GM18502 (cell line): Measurements from ENCODE around the gene GTPBP8.

ENCODE experiments used
- ATAC-seq: cut with Tn5 transposase; IDR thresholded peaks from one replicate; pipeline ENCODE4 v1.9.1; 2021; ENCODE audit warnings: mild to moderate bottlenecking; ENCODE audit not compliant: unreplicated experiment, poor library complexity

GTPBP8 gene

DNA sequence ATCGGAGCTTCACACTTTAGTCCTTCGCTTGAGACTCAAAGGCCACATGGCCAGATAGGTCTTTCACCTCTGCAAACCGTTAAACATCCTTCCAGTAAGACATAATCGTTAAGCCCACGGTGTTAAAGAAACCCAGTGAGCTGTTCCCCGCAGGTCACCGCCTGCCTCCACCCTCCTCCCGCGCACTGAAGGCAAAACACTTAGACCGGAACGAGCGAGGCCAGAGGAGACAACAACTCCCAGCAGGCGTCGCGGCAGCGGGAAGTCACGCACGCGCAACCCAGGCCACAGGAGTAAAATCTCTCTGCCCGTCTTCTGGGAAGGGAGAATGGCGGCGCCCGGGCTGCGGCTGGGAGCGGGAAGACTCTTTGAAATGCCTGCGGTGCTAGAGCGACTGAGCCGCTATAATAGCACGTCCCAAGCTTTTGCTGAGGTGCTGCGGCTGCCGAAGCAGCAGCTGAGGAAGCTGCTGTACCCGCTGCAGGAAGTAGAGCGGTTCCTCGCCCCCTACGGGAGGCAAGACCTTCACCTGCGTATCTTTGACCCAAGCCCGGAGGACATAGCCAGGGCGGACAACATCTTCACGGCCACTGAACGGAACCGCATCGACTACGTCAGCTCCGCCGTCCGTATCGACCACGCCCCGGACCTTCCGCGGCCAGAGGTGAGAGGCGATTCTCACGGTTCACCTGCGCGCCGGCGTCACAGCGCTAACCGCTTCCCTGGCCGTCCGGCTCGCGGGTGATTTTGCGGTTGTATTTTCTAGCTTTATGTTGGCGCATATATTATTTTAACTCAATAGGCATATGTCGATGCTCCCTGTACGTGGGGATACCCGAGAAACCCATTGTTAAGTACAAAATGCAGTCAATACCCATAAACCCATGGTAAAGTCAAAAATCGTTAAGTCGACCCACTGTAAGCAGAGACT is at the start of gene GTPBP8:
Gene GTPBP8, plus strand, starts transcription at position 313 of the 931 bp plus-strand sequence. Its CDS starts 16 bp downstream, at position 329.
- peak; percentile 96 for ATAC-seq

DNA sequence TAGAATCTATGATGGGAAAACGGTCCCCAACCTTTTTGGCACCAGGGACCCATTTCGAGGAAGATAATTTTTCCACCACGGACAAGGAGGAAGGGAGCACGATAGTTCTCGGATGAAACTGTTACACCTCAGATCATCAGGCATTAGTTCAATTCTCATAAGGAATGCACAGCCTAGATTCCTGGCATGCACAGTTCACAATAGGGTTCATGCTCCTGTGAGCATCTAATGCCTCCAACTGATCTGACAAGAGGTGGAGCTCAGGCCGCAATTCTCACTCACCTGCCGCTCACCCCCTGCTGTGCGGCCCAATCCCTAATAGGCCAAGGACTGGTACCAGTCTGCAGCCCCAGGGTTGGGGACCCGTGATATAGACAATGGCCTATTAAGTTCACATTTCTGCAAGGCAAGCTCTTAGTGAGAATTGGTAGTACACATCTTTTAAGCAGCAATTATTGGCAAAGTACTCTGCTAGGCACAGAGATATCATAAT is 42.4 kb upstream of the GTPBP8 start:
- ATAC-seq = no peak

DNA sequence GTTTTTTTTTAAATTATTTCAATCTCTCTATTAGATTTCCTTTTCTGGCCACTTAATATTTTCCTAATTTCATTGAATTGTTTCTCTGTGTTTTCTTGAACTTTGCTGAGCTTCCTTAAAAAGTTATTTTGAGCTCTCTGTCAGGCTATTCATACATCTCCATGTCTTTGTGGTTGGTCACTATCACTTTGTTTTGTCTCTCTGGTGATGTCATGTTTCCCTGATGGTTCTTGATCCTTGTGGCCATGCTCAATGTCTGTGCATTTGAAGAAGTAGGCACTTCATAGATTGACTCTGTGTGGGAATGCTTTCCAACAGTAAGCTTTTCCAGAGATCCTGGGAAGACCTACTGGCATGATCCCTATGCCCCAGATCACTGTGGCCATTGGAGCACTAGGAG is 34.4 kb upstream of the GTPBP8 start:
- ATAC-seq = no peak

DNA sequence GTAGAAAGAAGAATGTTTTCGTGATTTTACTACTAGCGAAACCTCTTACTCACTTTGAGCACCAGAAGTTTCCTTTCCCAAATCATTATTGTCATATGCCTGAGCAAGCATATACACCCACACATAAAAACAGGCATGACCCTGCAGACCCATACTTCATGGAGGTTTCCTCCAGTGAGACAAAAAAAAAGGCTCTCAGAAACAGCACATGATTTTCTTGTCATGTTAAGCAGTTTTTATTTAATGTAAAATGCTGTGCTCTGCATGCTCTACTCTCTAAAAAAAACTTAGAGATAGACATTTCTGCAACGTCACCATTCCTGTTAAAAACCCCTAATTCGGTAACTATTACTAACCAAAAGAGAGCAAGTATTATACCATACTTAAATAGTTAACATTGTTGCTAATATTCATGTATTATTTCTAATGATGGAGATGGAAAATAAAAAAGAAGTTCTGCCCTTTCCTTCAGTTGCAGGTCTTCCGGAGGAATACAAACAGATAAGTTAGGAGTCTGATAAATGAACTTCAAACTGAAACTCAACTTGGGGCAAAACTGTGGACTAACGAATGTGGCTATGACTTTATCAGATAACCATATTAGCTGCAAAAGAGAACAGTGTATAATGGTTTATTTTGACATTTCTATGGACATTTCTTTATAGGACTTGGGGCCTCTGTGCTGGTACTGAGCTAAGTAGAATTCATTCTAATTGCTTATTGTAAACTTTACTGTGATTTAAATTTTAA is 31.8 kb upstream of the GTPBP8 start:
- peak; percentile 82 for ATAC-seq

GRCh38 chr3:112963683-112964082 is 27.1 kb upstream of the GTPBP8 start:
- ATAC-seq = no peak

GRCh38 chr3:112965656-112966055 is 25.1 kb upstream of the GTPBP8 start:
- no peak for ATAC-seq

- no peak for ATAC-seq
Measured at GRCh38 chr3:112966633-112967032, 24.2 kb upstream of the GTPBP8 start.

DNA sequence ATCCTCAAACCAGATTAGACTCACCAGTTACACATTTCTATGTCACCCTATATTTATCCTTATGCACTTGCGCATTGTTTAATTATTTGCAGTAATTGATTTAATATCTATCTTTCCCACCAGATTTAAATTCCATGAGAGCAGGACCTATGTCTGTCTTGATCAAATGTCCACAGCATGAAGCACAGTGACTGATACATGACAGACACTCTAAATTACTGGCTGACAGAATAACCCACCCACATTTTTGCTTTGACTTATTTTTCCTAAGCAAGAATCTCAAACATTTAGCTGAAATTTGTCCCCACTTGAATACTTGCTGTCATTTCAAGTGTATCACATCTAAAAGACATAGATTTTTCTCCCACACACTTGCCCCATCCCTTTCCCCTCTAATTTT is 23.4 kb upstream of the GTPBP8 start:
- ATAC-seq = no peak

DNA sequence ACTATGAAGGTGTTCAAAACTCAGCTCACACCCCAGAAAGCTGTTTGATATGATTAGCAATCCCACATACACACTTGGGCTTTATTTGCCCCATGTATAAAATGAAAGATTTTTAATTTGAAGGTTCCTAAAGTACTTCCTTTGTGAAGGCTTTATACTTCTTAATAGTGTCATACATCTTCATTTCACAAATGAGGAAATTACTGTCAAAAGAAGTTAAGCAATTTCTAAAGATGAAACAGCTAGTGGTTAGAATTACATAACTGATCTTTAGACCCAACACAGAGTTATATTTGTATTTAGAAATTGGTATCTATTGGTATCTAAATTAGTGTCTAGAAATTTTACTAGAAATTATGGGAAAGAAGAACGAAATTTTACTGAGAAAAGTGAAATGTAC is 23.0 kb upstream of the GTPBP8 start:
- no peak for ATAC-seq

DNA sequence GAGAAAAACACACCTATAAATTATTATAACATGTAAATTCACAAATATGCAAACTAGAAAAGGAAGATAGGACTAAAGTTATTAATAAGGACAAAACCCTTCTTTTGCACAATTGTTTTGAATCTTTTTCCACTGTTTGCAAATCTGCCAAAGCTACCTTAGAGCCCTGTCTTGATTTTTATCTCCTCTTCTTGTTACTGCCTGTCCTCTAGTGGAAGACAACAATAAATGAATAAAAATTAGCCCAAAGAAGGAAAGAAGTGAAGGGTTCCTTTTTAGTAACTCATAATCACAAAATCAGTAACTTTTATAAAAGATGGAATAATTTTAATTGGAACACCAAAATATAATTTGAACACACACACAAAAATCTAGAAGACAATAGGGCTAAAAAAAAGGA is 18.6 kb upstream of the GTPBP8 start:
- ATAC-seq = no peak

DNA sequence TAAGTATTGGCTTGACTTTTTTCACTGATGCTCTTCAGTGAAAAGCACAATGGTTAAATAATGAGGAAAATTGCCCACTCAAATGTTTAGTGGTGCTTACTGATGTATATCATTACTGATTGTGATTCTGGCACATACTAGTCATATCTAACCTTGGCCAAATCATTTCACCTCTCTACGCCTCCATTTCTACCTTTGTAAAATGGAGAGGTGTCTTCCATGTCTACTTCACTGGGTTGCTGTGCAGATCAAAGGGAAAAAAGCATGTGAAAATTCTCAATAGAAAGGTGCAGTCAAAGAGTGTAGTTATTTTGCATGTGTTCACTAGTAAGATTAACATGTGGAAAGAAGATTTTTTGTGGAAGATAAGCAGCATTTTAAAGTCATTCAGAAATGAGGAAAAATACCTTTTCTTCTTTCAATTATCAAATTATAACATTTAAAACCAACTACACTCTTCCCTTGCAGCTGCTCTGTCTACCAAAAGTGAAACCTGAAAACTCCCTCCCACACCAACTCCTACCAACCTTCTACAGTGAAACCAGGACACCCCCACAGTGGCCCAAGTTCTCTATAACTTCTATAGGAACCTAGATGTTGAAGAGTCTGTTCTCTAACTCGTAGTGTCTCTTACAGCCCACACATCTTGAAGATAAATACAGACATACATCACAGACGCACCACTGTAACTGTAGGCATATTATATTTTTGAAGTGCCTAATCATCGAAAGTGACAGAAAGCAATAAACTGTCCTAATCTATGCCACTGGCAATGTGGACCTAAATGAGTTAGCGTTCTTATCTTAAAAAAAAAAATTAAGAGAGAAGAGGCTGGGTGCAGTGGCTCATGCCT is 17.2 kb upstream of the GTPBP8 start:
- ATAC-seq = peak; percentile 87

- ATAC-seq = peak; percentile 29
Measured at GRCh38 chr3:112974178-112974517, 16.6 kb upstream of the GTPBP8 start.

DNA sequence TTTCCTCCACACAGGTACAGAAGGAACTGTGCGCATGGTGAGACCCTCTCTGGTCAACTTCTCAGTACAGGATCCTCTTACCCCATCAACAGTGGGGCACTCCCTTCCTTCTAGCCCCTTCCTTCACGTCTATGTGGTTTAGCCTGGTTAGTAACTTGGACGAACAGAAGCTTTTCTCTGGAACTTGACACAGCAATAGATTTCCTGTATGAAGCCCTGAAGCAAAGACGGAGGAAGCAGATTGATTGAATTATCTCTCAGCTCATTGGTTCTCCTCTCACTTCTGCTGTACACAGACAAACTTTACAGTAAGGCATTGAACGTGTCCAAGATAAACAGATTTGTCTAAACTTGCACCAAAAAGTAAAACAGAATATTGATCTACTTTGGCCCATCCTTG is 15.9 kb upstream of the GTPBP8 start, which contains the start of gene CD200R1:
Gene CD200R1, minus strand, starts transcription at position 210 of the 400 bp plus-strand sequence. CDS start 246 bp downstream, outside the sequence.
- ATAC-seq = no peak

DNA sequence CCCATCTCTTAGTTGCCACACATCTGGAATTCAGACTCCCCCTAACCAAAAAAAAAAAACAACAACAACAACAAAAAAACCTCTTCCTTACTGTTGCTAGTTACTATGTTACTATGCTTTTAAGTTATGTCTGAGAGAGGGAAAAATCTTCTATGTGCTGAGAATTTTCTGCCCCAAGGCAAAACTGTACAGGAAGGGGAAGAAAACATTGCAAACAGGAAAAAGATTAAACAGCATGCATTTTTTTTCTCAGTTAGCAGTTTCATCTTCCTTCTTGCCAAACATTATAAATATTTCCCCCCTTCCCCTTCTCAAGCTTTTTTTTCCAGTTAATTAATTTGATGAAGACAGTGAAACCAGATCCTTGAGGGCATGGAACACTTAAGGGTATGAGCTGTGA is 14.8 kb upstream of the GTPBP8 start:
- ATAC-seq = no peak

DNA sequence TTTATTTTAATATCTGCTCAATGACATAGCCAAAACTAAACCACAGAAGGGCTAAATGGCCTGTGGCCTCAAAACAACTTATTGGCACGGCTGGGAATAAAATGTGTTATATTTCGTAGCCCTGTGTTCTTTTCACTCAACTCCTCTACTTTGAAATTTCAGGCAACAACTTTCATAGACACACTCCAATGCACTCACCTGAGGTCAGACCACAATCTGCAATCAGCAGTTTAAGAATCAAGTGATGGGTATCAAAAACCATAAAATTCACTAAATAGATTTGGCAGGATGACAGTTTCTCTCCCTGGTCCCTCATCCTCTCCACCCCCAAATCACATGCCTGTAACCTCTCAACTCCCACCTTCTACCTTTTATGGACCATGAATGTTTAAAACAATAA is 13.8 kb upstream of the GTPBP8 start:
- ATAC-seq = no peak

DNA sequence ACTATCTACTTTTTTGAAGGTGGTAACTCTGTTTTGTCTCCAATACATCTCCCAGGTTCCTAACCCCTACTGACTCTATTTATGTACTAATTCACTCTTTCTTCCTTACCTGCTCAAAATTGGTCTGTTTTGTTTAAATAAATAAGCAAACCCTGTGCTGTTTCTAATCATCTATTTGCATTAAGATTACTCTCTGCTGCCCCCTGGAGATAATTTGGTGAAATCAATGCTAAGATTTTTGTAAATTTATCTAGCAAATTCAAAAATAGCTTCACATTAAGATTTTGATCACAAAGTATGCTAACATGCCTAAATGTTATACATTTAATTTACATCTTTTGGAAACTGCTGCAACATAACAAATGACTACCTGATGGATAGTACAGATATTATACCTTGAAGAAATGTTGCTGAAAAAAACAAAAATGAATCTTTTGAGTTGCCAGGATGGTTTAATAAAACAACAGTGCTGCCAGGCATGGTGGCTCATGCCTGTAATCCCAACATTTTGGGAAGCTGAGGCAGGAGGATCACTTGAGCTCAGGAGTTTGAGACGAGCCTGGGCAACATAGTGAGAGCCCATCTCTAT is 11.4 kb upstream of the GTPBP8 start:
- ATAC-seq = no peak

- no peak for ATAC-seq
Measured at GRCh38 chr3:112980080-112980479, 10.7 kb upstream of the GTPBP8 start.

GRCh38 chr3:112982710-112983109 is 8.1 kb upstream of the GTPBP8 start:
- no peak for ATAC-seq

GRCh38 chr3:112984485-112984884 is 6.3 kb upstream of the GTPBP8 start:
- ATAC-seq = no peak
